ENCODE measurements around the gene SEMA5A.

SEMA5A gene

DNA sequence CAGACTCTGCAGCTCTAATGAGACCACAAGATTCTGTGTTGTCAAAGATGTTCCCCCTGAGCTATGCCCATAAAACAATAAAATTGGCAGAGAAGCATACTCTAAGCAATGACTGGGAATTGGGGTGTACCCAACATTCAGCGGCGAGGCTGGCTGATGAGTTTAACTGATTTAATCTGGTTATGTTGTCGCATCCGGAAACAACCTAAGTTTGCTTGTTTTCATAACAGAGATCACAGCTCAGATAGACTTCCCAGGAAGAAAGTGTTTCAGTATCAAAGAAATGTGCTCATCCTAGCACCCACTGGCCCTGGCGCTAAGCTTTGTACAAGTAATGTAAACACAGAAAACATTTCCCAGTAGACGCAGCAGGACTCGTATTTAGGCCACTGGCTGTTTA is 7.4 kb downstream of the SEMA5A start:
- H3K9me3 ChIP-seq: no peaks in the 10 kb centered on the region
- in situ Hi-C loops (cut with MboI; ENCODE audit: low sequenced_read_pairs): loop anchor here (25.0 kb wide), 1 partner anchor 176 kb away; no protein-coding TSS in a partner anchor
- no peaks in the 10 kb centered on the region for H3K27me3 ChIP-seq (ENCODE audit: low read depth)
- no peak for DNase-seq (ENCODE audit: low spot score in 2 of 2)
- H3K4me1 ChIP-seq: no peaks in the 10 kb centered on the region
- no peak overlapping the region for H3K4me3 ChIP-seq
- no peaks in the 10 kb centered on the region for H3K36me3 ChIP-seq (replicated peaks)

DNA sequence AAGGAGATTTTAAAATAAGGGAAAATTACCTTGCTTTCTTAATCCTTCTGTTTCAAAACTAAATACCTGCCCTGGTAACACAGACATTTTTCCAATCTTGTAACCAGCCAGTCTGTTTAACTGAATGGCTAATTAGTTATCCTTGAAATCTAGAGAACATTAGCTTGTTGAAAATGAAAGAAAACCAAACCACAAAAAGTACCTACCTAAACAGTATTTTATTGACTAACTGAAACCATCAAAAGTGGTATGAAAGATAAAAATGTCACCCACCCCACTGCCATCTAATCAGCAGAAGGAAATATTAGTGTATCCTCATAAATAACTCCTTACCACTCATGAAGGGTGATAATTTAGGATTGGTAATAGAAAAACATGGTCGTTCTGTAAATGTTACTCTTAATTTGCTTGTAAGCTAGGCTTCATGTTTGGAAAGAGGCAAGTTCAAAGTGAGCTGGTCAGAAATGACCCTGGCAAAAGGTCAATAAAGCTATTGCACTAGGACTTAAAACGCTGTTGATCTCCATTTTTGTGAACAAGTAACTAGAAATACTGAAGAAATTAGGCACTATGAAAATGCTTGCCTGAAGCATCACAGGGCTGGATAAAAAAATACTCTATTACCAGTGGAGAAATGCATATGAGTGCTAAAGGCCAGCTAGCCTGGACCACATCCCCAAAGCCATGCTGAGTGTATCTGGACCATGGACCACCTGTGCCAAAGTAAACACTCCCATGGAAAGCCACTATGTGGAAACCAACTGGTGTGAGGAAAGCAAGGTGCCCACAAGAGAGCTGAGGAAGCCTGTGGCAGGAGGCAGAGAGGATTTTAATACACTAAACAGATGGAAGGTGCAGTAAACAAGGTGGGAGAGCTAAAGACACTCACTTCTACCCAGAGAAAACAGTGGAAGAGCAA is 8.4 kb downstream of the SEMA5A start:
- Histone ChIP-seq H3K36me3 (replicated peaks) (no peaks in the 10 kb centered on the region), H3K4me1 (no peaks in the 10 kb centered on the region), H3K9me3 (no peaks in the 10 kb centered on the region), H3K4me3 (no peak overlapping the region), H3K27me3 (ENCODE audit: low read depth) (no peaks in the 10 kb centered on the region)
- DNase-seq (ENCODE audit: low spot score in 2 of 2): no peak
- in situ Hi-C loops (cut with MboI; ENCODE audit: low sequenced_read_pairs): loop anchor here (25.0 kb wide), 1 partner anchor 175 kb away; no protein-coding TSS in a partner anchor

DNA sequence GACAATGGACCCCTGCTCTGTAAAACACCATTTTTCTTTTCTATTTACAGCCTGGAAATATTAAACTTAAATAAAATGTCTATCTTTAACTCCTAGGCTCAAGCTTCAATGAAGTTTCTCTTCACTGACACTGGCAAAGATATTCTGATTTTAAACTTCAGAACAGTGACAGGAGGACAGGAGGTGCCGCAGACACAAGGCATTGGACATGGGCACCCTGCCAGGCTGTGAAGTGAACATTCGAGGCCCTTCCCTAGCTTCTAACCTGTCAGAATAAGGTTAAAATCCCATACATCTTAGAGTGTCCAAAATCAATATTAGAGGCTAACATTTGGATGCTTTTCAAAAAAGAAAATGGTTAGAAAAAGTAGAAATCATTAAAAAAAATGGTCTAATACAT is 9.2 kb downstream of the SEMA5A start:
- no peaks in the 10 kb centered on the region for H3K4me1 ChIP-seq
- no peaks in the 10 kb centered on the region for H3K36me3 ChIP-seq (replicated peaks)
- H3K4me3 ChIP-seq: no peak overlapping the region
- no peaks in the 10 kb centered on the region for H3K9me3 ChIP-seq
- no peaks in the 10 kb centered on the region for H3K27me3 ChIP-seq (ENCODE audit: low read depth)
- no peak for DNase-seq (ENCODE audit: low spot score in 2 of 2)
- in situ Hi-C loops (cut with MboI; ENCODE audit: low sequenced_read_pairs): loop anchor here (25.0 kb wide), 1 partner anchor 174 kb away; no protein-coding TSS in a partner anchor

DNA sequence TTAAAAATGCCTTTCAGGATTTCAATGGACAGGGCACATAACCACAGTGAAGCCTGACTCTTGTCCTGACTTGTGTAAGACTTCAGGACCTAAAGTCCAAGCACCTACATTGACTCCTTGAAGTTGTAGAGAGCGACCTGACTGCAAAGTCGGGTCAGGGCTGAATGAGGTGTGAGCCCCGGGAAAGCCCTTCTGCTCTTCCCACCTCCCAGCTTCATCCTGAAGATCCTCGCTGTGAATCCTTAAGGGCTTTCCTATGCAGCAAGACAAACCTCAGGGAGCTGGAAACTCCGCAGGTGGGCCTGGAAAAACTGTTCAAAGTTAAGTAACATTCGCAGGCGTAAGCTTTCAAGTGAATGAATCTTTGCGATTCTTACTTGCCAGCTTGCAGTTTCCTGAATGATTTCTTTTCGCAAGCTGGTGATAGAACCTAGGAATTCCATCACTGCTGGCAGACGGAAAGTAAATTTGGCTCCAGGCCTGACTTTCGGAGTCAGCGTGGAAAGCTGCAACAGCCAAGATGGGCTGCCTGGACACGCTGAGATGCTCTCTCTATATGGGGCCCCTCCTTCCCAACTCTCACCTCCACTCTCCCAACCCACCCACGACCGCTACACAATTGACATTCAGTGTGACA is 10.9 kb downstream of the SEMA5A start:
- Histone ChIP-seq H3K4me1 (no peaks in the 10 kb centered on the region), H3K36me3 (replicated peaks) (no peaks in the 10 kb centered on the region), H3K4me3 (no peak overlapping the region), H3K27me3 (ENCODE audit: low read depth) (no peaks in the 10 kb centered on the region), H3K9me3 (no peaks in the 10 kb centered on the region)
- DNase-seq (ENCODE audit: low spot score in 2 of 2): no peak
- in situ Hi-C loops (cut with MboI; ENCODE audit: low sequenced_read_pairs): loop anchor here (25.0 kb wide), 1 partner anchor 173 kb away; no protein-coding TSS in a partner anchor

DNA sequence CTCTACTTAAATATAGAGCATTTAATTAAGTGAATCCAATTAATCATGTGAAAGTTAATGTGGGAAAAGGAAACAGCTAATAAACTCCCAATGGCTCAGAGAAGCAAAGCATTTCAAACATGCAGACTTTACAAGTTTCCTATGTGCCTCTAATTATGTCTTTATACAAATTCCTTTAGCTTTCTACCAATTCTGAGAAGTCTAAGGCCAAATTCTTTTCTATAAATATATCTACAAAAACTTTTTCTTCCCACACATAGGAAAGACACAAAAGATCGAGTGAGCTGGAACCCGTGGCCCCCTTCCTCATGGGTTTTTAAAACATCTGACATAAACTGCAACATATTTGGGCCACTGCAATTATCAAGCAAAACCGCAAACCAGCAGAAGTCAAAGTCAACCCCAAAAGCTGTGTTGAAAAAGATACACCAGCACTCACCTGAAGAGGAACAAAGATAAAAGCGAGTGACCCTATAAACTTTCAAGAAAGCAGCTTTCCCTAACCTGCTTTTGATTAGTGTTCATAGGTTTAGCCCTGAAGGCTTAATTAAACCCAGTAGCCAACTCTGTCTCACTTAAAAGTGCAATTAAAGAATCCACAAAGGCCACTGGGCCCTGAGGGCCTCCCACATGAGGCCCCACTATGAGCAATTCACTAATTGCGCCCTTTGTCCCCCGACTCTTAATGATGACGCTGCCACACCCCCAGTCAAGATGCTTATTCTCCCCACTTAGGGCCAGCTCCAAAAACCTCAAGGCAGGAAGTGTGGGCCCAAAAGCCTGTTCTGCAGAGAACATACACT is 12.1 kb downstream of the SEMA5A start:
- no peak overlapping the region for H3K4me3 ChIP-seq
- H3K27me3 ChIP-seq (ENCODE audit: low read depth): no peaks in the 10 kb centered on the region
- H3K4me1 ChIP-seq: no peaks in the 10 kb centered on the region
- DNase-seq (ENCODE audit: low spot score in 2 of 2): no peak
- no peaks in the 10 kb centered on the region for H3K9me3 ChIP-seq
- H3K36me3 ChIP-seq (replicated peaks): no peaks in the 10 kb centered on the region
- in situ Hi-C loops (cut with MboI; ENCODE audit: low sequenced_read_pairs): loop anchor here (25.0 kb wide), 1 partner anchor 171 kb away; no protein-coding TSS in a partner anchor

DNA sequence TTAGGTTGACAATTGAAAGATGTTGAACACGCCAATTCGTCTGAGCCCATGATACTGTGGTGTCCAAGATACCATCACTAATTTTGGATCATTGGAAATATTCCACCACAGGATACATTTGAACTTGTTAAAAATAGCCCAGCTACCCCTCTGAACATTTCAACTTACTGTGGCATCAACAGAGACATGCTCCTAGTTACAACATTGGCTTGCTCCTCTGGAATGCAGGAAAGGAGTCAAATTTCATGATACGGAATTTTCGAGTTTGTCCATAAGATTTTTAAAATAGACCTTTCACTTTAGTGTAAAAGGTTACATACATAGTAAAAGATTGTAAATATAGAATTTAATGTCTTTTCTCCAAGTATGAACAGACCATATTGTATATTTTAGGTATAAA is 12.8 kb downstream of the SEMA5A start:
- H3K9me3 ChIP-seq: no peaks in the 10 kb centered on the region
- no peak for DNase-seq (ENCODE audit: low spot score in 2 of 2)
- no peaks in the 10 kb centered on the region for H3K4me1 ChIP-seq
- H3K27me3 ChIP-seq (ENCODE audit: low read depth): no peaks in the 10 kb centered on the region
- H3K36me3 ChIP-seq (replicated peaks): no peaks in the 10 kb centered on the region
- no peak overlapping the region for H3K4me3 ChIP-seq
- in situ Hi-C loops (cut with MboI; ENCODE audit: low sequenced_read_pairs): loop anchor here (25.0 kb wide), 1 partner anchor 171 kb away; no protein-coding TSS in a partner anchor

DNA sequence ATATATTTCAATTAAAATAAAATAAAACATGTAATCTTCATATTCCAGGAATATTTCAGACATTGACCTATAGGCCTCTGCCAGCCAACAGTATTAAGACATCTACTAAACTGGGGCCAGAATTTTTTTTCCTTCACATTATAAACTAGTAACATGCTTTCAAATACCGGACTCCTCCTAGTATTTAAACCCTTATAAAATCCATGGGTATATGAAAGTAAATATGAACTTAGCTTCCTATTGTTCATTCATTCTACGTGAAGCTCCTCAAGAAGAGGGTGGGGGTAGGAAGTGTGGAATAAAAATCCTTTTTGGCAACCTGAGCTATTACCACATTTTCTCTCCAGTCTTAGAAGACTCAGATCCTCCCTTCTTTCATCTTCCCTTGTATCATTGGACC is 16.4 kb downstream of the SEMA5A start:
- no peak for DNase-seq (ENCODE audit: low spot score in 2 of 2)
- no peaks in the 10 kb centered on the region for H3K27me3 ChIP-seq (ENCODE audit: low read depth)
- H3K4me1 ChIP-seq: no peaks in the 10 kb centered on the region
- H3K36me3 ChIP-seq (replicated peaks): no peaks in the 10 kb centered on the region
- no peaks in the 10 kb centered on the region for H3K9me3 ChIP-seq
- in situ Hi-C loops (cut with MboI; ENCODE audit: low sequenced_read_pairs): loop anchor here (25.0 kb wide), 1 partner anchor 167 kb away; no protein-coding TSS in a partner anchor
- no peak overlapping the region for H3K4me3 ChIP-seq

DNA sequence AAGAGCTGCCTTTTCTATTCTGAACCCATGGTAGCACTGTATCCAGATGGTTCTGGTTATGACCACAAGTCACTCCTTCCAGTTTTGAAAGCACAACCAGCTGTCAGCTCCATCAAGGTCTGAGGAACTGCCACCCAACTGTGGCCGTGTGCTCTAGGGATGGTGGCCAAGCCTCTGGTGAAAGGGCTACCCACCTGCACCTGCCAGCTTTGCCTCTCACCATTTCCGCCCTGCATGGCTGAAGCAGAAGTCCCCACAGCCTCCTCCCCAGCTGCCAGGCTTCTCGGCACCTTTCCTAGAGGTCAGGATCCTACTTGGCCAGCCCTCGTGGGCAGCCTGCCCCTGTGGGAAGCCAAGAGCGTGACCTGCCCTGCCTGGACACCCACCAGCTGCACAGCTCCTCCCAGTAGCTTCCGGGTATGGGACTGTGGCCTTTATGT is 16.8 kb downstream of the SEMA5A start:
- DNase-seq (ENCODE audit: low spot score in 2 of 2): no peak
- in situ Hi-C loops (cut with MboI; ENCODE audit: low sequenced_read_pairs): loop anchor here (25.0 kb wide), 1 partner anchor 167 kb away; no protein-coding TSS in a partner anchor
- Histone ChIP-seq H3K27me3 (ENCODE audit: low read depth) (no peaks in the 10 kb centered on the region), H3K36me3 (replicated peaks) (no peaks in the 10 kb centered on the region), H3K4me3 (no peak overlapping the region), H3K4me1 (no peaks in the 10 kb centered on the region), H3K9me3 (no peaks in the 10 kb centered on the region)

DNA sequence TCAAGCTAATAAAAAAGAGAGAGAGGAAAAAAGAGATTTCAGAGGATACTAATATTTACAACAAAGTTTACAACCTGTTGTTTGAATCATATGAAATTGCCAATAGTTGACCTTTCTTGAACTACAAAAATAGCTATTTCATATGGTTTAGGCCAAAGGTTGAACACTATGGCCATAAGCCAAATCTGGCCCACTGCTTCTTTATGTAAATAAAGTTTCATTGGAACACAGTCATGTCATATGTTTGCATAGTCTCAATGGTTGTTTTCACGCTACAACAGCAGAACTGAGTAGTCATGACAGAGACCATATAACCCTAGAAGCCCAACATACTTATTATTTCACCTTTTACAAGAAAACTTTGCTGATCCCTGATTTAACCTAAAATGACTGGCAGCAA is 20.9 kb downstream of the SEMA5A start:
- in situ Hi-C loops (cut with MboI; ENCODE audit: low sequenced_read_pairs): loop anchor here (25.0 kb wide), 1 partner anchor 163 kb away; no protein-coding TSS in a partner anchor
- no peaks in the 10 kb centered on the region for H3K9me3 ChIP-seq
- no peaks in the 10 kb centered on the region for H3K27me3 ChIP-seq (ENCODE audit: low read depth)
- H3K4me1 ChIP-seq: no peaks in the 10 kb centered on the region
- H3K36me3 ChIP-seq (replicated peaks): no peaks in the 10 kb centered on the region
- H3K4me3 ChIP-seq: no peak overlapping the region
- no peak for DNase-seq (ENCODE audit: low spot score in 2 of 2)

DNA sequence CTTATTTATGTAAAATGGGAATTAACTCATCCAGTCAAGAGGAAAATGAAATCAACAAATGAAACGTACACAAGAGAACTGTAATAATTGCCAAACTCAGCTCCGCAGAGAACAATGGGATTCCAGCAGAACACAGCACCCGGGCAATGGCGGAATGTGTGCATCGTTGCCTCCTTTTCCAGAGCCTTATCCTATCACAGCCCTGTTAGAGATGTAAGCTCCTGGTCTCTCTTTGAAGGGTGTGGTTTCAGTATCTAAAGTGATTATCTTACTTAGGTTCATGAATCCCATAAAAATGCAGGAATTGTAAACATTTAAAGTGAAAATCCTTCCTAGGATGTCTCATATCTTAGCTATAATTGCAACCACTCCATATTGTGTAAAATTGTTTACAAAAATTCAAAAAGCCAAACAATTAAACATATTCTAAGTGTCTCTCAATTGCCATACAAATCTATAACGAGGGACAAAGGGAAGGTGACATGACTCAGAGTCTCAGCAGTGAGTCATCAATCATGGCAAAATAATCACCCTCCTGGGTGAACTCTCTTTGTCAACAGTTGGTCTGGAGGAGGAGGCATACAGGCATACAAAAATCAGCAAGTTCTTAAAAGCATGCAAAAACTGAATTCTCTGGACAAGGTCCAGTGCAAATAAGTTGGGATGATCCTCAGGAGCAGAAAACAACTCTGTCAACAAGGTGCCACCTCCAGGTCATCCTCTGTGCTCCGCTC is 22.6 kb downstream of the SEMA5A start:
- Histone ChIP-seq H3K27me3 (ENCODE audit: low read depth) (no peaks in the 10 kb centered on the region), H3K36me3 (replicated peaks) (no peaks in the 10 kb centered on the region), H3K9me3 (no peaks in the 10 kb centered on the region), H3K4me3 (no peak overlapping the region), H3K4me1 (no peaks in the 10 kb centered on the region)
- DNase-seq (ENCODE audit: low spot score in 2 of 2): peak in 1 of 2 experiments; percentile 26
- in situ Hi-C loops (cut with MboI; ENCODE audit: low sequenced_read_pairs): no loop called here

DNA sequence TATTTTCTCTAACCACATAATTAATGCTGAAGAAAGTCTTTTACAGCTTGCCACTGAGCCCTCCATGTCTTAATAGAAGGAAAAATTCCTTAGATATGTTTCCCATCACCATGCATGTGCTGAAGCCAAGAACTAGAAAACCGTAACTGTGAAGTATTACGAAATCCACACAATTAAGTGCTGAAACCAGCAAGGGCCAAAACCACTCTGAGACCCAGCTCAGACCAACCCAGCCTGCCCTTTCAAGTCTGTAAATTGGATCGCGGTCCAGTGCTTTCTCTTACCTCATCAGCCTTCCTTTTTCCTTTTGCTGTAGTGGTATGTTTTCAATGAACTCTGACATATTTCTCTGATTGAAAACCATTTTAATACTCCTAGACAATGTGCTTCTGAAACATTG is 26.3 kb downstream of the SEMA5A start:
- H3K4me1 ChIP-seq: no peaks in the 10 kb centered on the region
- in situ Hi-C loops (cut with MboI; ENCODE audit: low sequenced_read_pairs): no loop called here
- no peaks in the 10 kb centered on the region for H3K27me3 ChIP-seq (ENCODE audit: low read depth)
- H3K4me3 ChIP-seq: no peak overlapping the region
- no peaks in the 10 kb centered on the region for H3K36me3 ChIP-seq (replicated peaks)
- no peaks in the 10 kb centered on the region for H3K9me3 ChIP-seq
- DNase-seq (ENCODE audit: low spot score in 2 of 2): no peak

DNA sequence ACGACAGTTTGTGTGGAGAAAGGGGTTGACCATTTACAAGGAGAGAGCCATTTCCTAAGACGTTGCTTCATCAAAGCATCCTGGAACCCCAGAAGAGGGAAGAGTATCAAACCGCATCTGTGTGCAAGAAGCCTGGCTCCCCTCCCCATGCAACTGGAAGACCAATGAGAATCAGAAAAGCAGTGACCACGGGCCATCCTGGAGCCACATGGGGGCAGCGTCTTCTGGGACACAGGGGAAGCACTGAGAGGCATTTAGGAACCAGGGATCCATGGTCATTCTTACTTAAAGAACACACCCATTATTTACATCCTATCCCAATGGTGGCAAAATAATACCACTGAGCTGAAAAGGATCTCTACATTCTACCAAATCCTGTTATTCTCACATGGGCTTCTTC is 29.3 kb downstream of the SEMA5A start:
- in situ Hi-C loops (cut with MboI; ENCODE audit: low sequenced_read_pairs): no loop called here
- Histone ChIP-seq H3K4me1 (no peaks in the 10 kb centered on the region), H3K4me3 (no peak overlapping the region), H3K27me3 (ENCODE audit: low read depth) (no peaks in the 10 kb centered on the region), H3K36me3 (replicated peaks) (no peaks in the 10 kb centered on the region), H3K9me3 (no peaks in the 10 kb centered on the region)
- DNase-seq (ENCODE audit: low spot score in 2 of 2): no peak

DNA sequence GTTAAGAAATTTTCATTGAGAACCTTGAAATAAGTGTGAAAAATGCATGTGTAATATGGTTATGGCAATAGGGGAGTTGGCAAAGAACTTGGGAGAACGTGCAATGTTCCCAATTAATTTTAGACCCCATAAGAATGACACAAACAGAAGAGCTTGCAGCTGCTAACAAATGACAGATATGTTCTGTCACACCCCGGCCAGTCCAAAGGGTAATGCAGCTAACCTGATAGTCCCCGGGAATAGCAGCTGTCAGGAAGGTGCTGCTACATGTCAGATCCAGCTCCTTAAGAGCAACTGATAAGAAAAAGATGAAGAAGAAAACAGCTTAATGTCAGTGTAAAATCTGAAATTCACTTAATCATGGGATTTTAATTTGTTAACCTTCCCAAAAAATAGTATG is 30.4 kb downstream of the SEMA5A start:
- Histone ChIP-seq H3K9me3 (no peaks in the 10 kb centered on the region), H3K4me3 (no peak overlapping the region), H3K27me3 (ENCODE audit: low read depth) (no peaks in the 10 kb centered on the region), H3K36me3 (replicated peaks) (no peaks in the 10 kb centered on the region), H3K4me1 (no peaks in the 10 kb centered on the region)
- in situ Hi-C loops (cut with MboI; ENCODE audit: low sequenced_read_pairs): no loop called here
- no peak for DNase-seq (ENCODE audit: low spot score in 2 of 2)
